ENCODE data around the gene VWA5B1.

The VWA5B1 gene

DNA sequence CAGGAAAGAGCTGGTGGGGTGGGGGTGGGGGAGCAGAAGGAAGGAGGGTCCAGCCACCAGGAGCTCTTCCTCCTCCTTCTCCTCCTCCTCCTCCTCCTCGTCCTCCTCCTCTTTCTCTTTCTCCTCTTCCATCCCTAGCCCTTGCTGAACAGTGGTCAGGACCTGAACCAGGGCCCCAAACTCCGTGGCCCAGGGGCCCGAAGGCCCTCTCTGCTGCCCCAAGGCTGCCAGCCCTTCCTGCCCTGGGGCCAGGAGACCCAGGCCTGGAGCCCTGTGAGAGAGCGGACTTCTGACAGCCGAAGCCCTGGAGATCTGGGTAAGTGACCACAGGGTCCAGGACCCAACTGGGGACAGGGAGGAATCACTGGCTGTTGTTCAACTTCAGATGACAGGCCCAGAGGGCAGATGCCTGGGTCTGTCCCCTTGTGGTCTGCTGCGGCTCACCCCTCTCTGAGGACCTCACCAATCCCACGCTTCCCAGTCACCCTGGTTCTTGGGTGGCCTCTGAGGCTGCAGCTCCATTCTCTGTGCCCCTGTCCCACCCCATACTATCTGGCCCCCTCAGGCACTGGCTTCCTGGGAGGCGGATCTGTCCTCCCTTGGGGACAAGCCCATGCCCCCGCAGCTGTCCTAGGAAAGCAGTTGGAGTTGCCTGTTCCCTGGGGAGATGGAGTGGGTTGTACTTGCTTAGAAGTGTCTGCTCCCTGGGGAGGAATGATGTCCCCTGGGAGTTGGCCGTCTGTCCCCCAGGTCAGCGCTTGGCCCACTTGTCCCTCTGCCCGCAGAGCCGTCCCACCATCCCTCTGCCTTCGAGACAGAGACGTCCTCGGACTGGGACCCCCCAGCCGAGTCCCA lies 51.8 kb downstream of the VWA5B1 start:
- no peaks in the 10 kb centered on the region for H3K27me3 ChIP-seq (ENCODE audit: insufficient read depth, low read length, poor library complexity)
- no peak overlapping the region for H3K27ac ChIP-seq (ENCODE audit: low read depth, low read length)
- peak overlapping the region; percentile 11 for H3K9ac ChIP-seq (ENCODE audit: low read length)
- H4K8ac ChIP-seq (ENCODE audit: low read depth, low read length): no peak overlapping the region
- no peaks in the 10 kb centered on the region for H3K79me1 ChIP-seq (ENCODE audit: low read length)
- no CpG with 5 or more reads among the region's 17 CpGs for WGBS (ENCODE audit: extremely low coverage, insufficient coverage, low lambda C conversion rate)
- H3K56ac ChIP-seq (ENCODE audit: low read length): peak overlapping the region; percentile 60
- H2AK5ac ChIP-seq (ENCODE audit: low read length): no peak overlapping the region
- no peak overlapping the region for H2BK120ac ChIP-seq (ENCODE audit: low read depth, low read length)
- no peak overlapping the region for H3K4ac ChIP-seq (ENCODE audit: low read depth, low read length)
- no peak overlapping the region for H3K4me3 ChIP-seq (ENCODE audit: low read length)
- H3K79me2 ChIP-seq (ENCODE audit: control insufficient read depth, insufficient read depth, low read length): no peaks in the 10 kb centered on the region
- no peaks in the 10 kb centered on the region for H3K4me1 ChIP-seq (ENCODE audit: control insufficient read depth, low read depth, low read length)
- H2BK5ac ChIP-seq (ENCODE audit: low read length): no peak overlapping the region
- H3K23ac ChIP-seq (ENCODE audit: low read length): no peak overlapping the region
- no peak overlapping the region for H2BK15ac ChIP-seq (replicated peaks; ENCODE audit: low read depth)
- DNase-seq: no peak
- no peaks in the 10 kb centered on the region for H3K36me3 ChIP-seq (ENCODE audit: control insufficient read depth, insufficient read depth, low read length)
- H3K18ac ChIP-seq (ENCODE audit: low read length): no peak overlapping the region
- H3K4me2 ChIP-seq (ENCODE audit: low read length): peak overlapping the region; percentile 11
- no peak overlapping the region for H4K5ac ChIP-seq (ENCODE audit: low read length)

- no CpG with 5 or more reads among the region's 59 CpGs for WGBS (ENCODE audit: extremely low coverage, insufficient coverage, low lambda C conversion rate)
- peak overlapping the region; percentile 84 for H3K56ac ChIP-seq (ENCODE audit: low read length)
- no peak overlapping the region for H2AK5ac ChIP-seq (ENCODE audit: low read length)
- H3K4me3 ChIP-seq (ENCODE audit: low read length): no peak overlapping the region
- peak overlapping the region; percentile 73 for H3K4me2 ChIP-seq (ENCODE audit: low read length)
- H3K27me3 ChIP-seq (ENCODE audit: insufficient read depth, low read length, poor library complexity): no peaks in the 10 kb centered on the region
- no peak overlapping the region for H2BK15ac ChIP-seq (replicated peaks; ENCODE audit: low read depth)
- H3K18ac ChIP-seq (ENCODE audit: low read length): no peak overlapping the region
- H3K79me2 ChIP-seq (ENCODE audit: control insufficient read depth, insufficient read depth, low read length): no peaks in the 10 kb centered on the region
- H3K23ac ChIP-seq (ENCODE audit: low read length): no peak overlapping the region
- H4K8ac ChIP-seq (ENCODE audit: low read depth, low read length): no peak overlapping the region
- no peak overlapping the region for H2BK5ac ChIP-seq (ENCODE audit: low read length)
- H3K4me1 ChIP-seq (ENCODE audit: control insufficient read depth, low read depth, low read length): no peaks in the 10 kb centered on the region
- DNase-seq: peak; percentile 73
- H3K79me1 ChIP-seq (ENCODE audit: low read length): no peaks in the 10 kb centered on the region
- H3K4ac ChIP-seq (ENCODE audit: low read depth, low read length): no peak overlapping the region
- H4K5ac ChIP-seq (ENCODE audit: low read length): no peak overlapping the region
- peak overlapping the region; percentile 66 for H3K9ac ChIP-seq (ENCODE audit: low read length)
- no peaks in the 10 kb centered on the region for H3K36me3 ChIP-seq (ENCODE audit: control insufficient read depth, insufficient read depth, low read length)
- no peak overlapping the region for H3K27ac ChIP-seq (ENCODE audit: low read depth, low read length)
- no peak overlapping the region for H2BK120ac ChIP-seq (ENCODE audit: low read depth, low read length)
Measured at GRCh38 chr1:20343149-20343937, 52.7 kb downstream of the VWA5B1 start.

- H3K36me3 ChIP-seq (ENCODE audit: control insufficient read depth, insufficient read depth, low read length): no peaks in the 10 kb centered on the region
- H4K8ac ChIP-seq (ENCODE audit: low read depth, low read length): no peak overlapping the region
- no peak for DNase-seq
- no peaks in the 10 kb centered on the region for H3K79me1 ChIP-seq (ENCODE audit: low read length)
- no peak overlapping the region for H3K18ac ChIP-seq (ENCODE audit: low read length)
- H3K4me2 ChIP-seq (ENCODE audit: low read length): peak overlapping the region; percentile 73
- H3K27ac ChIP-seq (ENCODE audit: low read depth, low read length): no peak overlapping the region
- H2BK15ac ChIP-seq (replicated peaks; ENCODE audit: low read depth): no peak overlapping the region
- H3K79me2 ChIP-seq (ENCODE audit: control insufficient read depth, insufficient read depth, low read length): no peaks in the 10 kb centered on the region
- no peak overlapping the region for H2AK5ac ChIP-seq (ENCODE audit: low read length)
- no peaks in the 10 kb centered on the region for H3K4me1 ChIP-seq (ENCODE audit: control insufficient read depth, low read depth, low read length)
- H2BK120ac ChIP-seq (ENCODE audit: low read depth, low read length): no peak overlapping the region
- H3K4ac ChIP-seq (ENCODE audit: low read depth, low read length): no peak overlapping the region
- no peaks in the 10 kb centered on the region for H3K27me3 ChIP-seq (ENCODE audit: insufficient read depth, low read length, poor library complexity)
- peak overlapping the region; percentile 19 for H3K4me3 ChIP-seq (ENCODE audit: low read length)
- no peak overlapping the region for H4K5ac ChIP-seq (ENCODE audit: low read length)
- H3K23ac ChIP-seq (ENCODE audit: low read length): no peak overlapping the region
- no CpG with 5 or more reads among the region's 10 CpGs for WGBS (ENCODE audit: extremely low coverage, insufficient coverage, low lambda C conversion rate)
- H3K9ac ChIP-seq (ENCODE audit: low read length): peak overlapping the region; percentile 66
- peak overlapping the region; percentile 84 for H3K56ac ChIP-seq (ENCODE audit: low read length)
- H2BK5ac ChIP-seq (ENCODE audit: low read length): no peak overlapping the region
Measured at GRCh38 chr1:20343938-20344302, 53.2 kb downstream of the VWA5B1 start.

GRCh38 chr1:20344738-20345137 lies 54.1 kb downstream of the VWA5B1 start:
- H3K4me1 ChIP-seq (ENCODE audit: control insufficient read depth, low read depth, low read length): no peaks in the 10 kb centered on the region
- WGBS (ENCODE audit: extremely low coverage, insufficient coverage, low lambda C conversion rate): no CpG with 5 or more reads among the region's 7 CpGs
- H3K27me3 ChIP-seq (ENCODE audit: insufficient read depth, low read length, poor library complexity): no peaks in the 10 kb centered on the region

GRCh38 chr1:20345419-20345818 lies 54.7 kb downstream of the VWA5B1 start:
- H3K18ac ChIP-seq (ENCODE audit: low read length): no peak overlapping the region
- no peak overlapping the region for H2BK5ac ChIP-seq (ENCODE audit: low read length)
- no peak overlapping the region for H2AK5ac ChIP-seq (ENCODE audit: low read length)
- H3K36me3 ChIP-seq (ENCODE audit: control insufficient read depth, insufficient read depth, low read length): no peaks in the 10 kb centered on the region
- no peak overlapping the region for H3K4me2 ChIP-seq (ENCODE audit: low read length)
- H3K56ac ChIP-seq (ENCODE audit: low read length): no peak overlapping the region
- no peak overlapping the region for H2BK120ac ChIP-seq (ENCODE audit: low read depth, low read length)
- H3K4me3 ChIP-seq (ENCODE audit: low read length): no peak overlapping the region
- no peaks in the 10 kb centered on the region for H3K79me2 ChIP-seq (ENCODE audit: control insufficient read depth, insufficient read depth, low read length)
- no peak overlapping the region for H2BK15ac ChIP-seq (replicated peaks; ENCODE audit: low read depth)
- no peak overlapping the region for H4K5ac ChIP-seq (ENCODE audit: low read length)
- no peak overlapping the region for H3K27ac ChIP-seq (ENCODE audit: low read depth, low read length)
- H3K23ac ChIP-seq (ENCODE audit: low read length): no peak overlapping the region
- H3K4ac ChIP-seq (ENCODE audit: low read depth, low read length): no peak overlapping the region
- H4K8ac ChIP-seq (ENCODE audit: low read depth, low read length): no peak overlapping the region
- H3K27me3 ChIP-seq (ENCODE audit: insufficient read depth, low read length, poor library complexity): no peaks in the 10 kb centered on the region
- no peak for DNase-seq
- no peak overlapping the region for H3K9ac ChIP-seq (ENCODE audit: low read length)
- H3K4me1 ChIP-seq (ENCODE audit: control insufficient read depth, low read depth, low read length): no peaks in the 10 kb centered on the region
- no peaks in the 10 kb centered on the region for H3K79me1 ChIP-seq (ENCODE audit: low read length)
- WGBS (ENCODE audit: extremely low coverage, insufficient coverage, low lambda C conversion rate): no CpG with 5 or more reads among the region's 13 CpGs

More at GRCh38 chr1:20344738-20345137, 54.1 kb downstream of the VWA5B1 start:
- H3K79me1 ChIP-seq (ENCODE audit: low read length): no peaks in the 10 kb centered on the region
- H2BK5ac ChIP-seq (ENCODE audit: low read length): no peak overlapping the region
- H3K56ac ChIP-seq (ENCODE audit: low read length): no peak overlapping the region
- H3K4me3 ChIP-seq (ENCODE audit: low read length): no peak overlapping the region
- no peaks in the 10 kb centered on the region for H3K79me2 ChIP-seq (ENCODE audit: control insufficient read depth, insufficient read depth, low read length)
- H3K23ac ChIP-seq (ENCODE audit: low read length): no peak overlapping the region
- no peak for DNase-seq
- H3K18ac ChIP-seq (ENCODE audit: low read length): no peak overlapping the region
- H3K27ac ChIP-seq (ENCODE audit: low read depth, low read length): no peak overlapping the region
- no peak overlapping the region for H2BK15ac ChIP-seq (replicated peaks; ENCODE audit: low read depth)
- H4K5ac ChIP-seq (ENCODE audit: low read length): no peak overlapping the region
- H3K4me2 ChIP-seq (ENCODE audit: low read length): no peak overlapping the region
- no peak overlapping the region for H2BK120ac ChIP-seq (ENCODE audit: low read depth, low read length)
- no peak overlapping the region for H4K8ac ChIP-seq (ENCODE audit: low read depth, low read length)
- no peak overlapping the region for H3K4ac ChIP-seq (ENCODE audit: low read depth, low read length)
- H3K9ac ChIP-seq (ENCODE audit: low read length): no peak overlapping the region
- no peaks in the 10 kb centered on the region for H3K36me3 ChIP-seq (ENCODE audit: control insufficient read depth, insufficient read depth, low read length)
- H2AK5ac ChIP-seq (ENCODE audit: low read length): no peak overlapping the region
